Adrenal gland (tissue), 12 donors: Measurements from ENCODE around the gene SYCP3. TPM values are rescaled to one million over a fixed set of nuclear protein-coding genes. Genes with fewer than 3 reads are reported as not detected.

Experiments
- DNase-seq, 7 donors: peaks; one replicate each; pipeline ENCODE4 v3.0.0-alpha.2; 2019 to 2020
- H3K27ac ChIP-seq, 5 donors: fragments of 200-600 bp; sonication (generic) in 4 of 5; 1 replicate in 3 of 5; 2 replicates in 2 of 5; pipeline versions ENCODE4 v1.5.1 to v1.8.0; 2016 to 2020; ENCODE audit warnings: mild to moderate bottlenecking in 1 of 5
- H3K27me3 ChIP-seq: fragments of 200-600 bp; 2 replicates; pipeline ENCODE4 v1.8.0; 2021
- H3K36me3 ChIP-seq, 2 donors: fragments of 200-600 bp; replicated peaks in 1 of 2; 1 replicate in 1 of 2; 2 replicates in 1 of 2; pipeline versions ENCODE4 v1.5.1 to v1.8.0; 2018 to 2022
- H3K4me1 ChIP-seq, 2 donors: fragments of 200-600 bp; replicated peaks in 1 of 2; 1 replicate in 1 of 2; 2 replicates in 1 of 2; pipeline versions ENCODE4 v1.5.1 to v1.8.0; 2018 to 2021
- H3K4me3 ChIP-seq, 4 donors: fragments of 200-600 bp; sonication (generic) in 3 of 4; one replicate each; pipeline ENCODE4 v1.5.1; 2016 to 2018
- H3K9me3 ChIP-seq, 3 donors: fragments of 200-600 bp; sonication (generic) in 1 of 3; replicated peaks in 1 of 3; 1 replicate in 2 of 3; 2 replicates in 1 of 3; pipeline versions ENCODE4 v1.5.1 to v1.8.0; 2016 to 2021
- CTCF ChIP-seq, 6 experiments: fragments of 450-650 bp in 4 of 6; fragments of 200-600 bp in 2 of 6; sonication (generic) in 1 of 6; IDR thresholded peaks; 1 replicate in 5 of 6; 2 replicates in 1 of 6; pipeline versions ENCODE4 v1.5.1 to v1.8.0; 2016 to 2021; ENCODE audit warnings: antibody characterized with exemption in 6 of 6, mild to moderate bottlenecking in 2 of 6, moderate library complexity in 1 of 6
- POLR2A ChIP-seq, 2 donors: fragments of 450-650 bp; IDR thresholded peaks; one replicate each; pipeline ENCODE4 v1.6.1; 2017; ENCODE audit warnings: antibody characterized with exemption in 2 of 2, mild to moderate bottlenecking in 2 of 2, moderate library complexity in 1 of 2
- WGBS, 4 donors: extraction: QIAGEN DNeasy Blood & Tissue Kit in 2 of 4; methylation state at CpG; one replicate each; pipeline versions ENCODE4 v1.1.5 to v1.1.7; 2013 to 2017; 5-methylcytosine and 5-hydroxymethylcytosine counted together
- intact Hi-C, 2 donors: fragments of 100-400 bp; cut with DNase I; formaldehyde crosslinking; loops; one replicate each; pipeline versions ENCODE4 v1.14.1 to v1.15.0; 2022 to 2023
- polyA plus RNA-seq, 3 donors: library from polyadenylated mRNA; stranded (reverse); fragments of 200-250 nt in 2 of 3; fragments of 350-450 nt in 1 of 3; fragmentation: Illumina TruSeq in 1 of 3; extraction: RNeasy Lipid Tissue Mini Kit (QIAGEN cat#74804) in 1 of 3; gene quantifications; one replicate each; pipeline ENCODE4 v1.2.3, GENCODE V29; 2013 to 2014
- total RNA-seq, 9 donors: library from RNA; depleted of rRNA in 4 of 9; stranded (reverse); fragments of >200 nt in 4 of 9; fragments of 120-200 nt in 1 of 9; fragmentation: NEBNext Ultra II Directional in 1 of 9; extraction: Animal tissue kit (Norgen Biotek cat#: 25700) in 1 of 9; gene quantifications; one replicate each; pipeline versions ENCODE4 v1.1.0 to v1.2.4, GENCODE V29; 2013 to 2023
- donor health status: healthy with polysubstance abuse.
- donor health status: Bipolar disorder and iron deficiency.
- donor health status: DM: yes; HTN: yes; CAD: no.
- donor health status: DM: no; HTN: no; CAD: no.
- donor health status: DM: no; HTN: no; CAD: no.
- donor health status: DM: yes; HTN: yes; CAD: no.

SYCP3 gene
- total and polyA plus RNA-seq, 12 donors, result 0.11 to 0.37 (median 0.18) TPM; not detected in 8

- Histone ChIP-seq H3K4me3 (no peak overlapping the region), H3K27me3 (no peaks in the 10 kb centered on the region), H3K9me3 (no peaks in the 10 kb centered on the region), H3K4me1 (peaks cover 17 to 20% of the 10 kb centered on the region in 2 donors), H3K36me3 (no peaks in the 10 kb centered on the region), H3K27ac (no peak overlapping the region)
- DNase-seq, result no peak
- WGBS, 4 donors, result 95 to 97% (median 96%) methylated on average over 2 of the region's 2 CpGs
- intact Hi-C loops, result no loop called here
- TF ChIP-seq POLR2A (IDR thresholded peaks at IDR 0.05), result no peak
- TF ChIP-seq CTCF (IDR thresholded peaks at IDR 0.05), result no peak
Observed at GRCh38 chr12:101694297-101694848, 44.9 kb downstream of the SYCP3 start.

GRCh38 chr12:101691503-101692096, 47.7 kb downstream of the SYCP3 start:
- H3K4me3 ChIP-seq, result no peak overlapping the region
- peaks cover 7 to 9% of the 10 kb centered on the region in 2 donors for H3K4me1 ChIP-seq
- no peaks in the 10 kb centered on the region for H3K9me3 ChIP-seq
- no peak for DNase-seq
- intact Hi-C loops, result no loop called here
- no peaks in the 10 kb centered on the region for H3K36me3 ChIP-seq
- H3K27ac ChIP-seq, result no peak overlapping the region
- no peak for TF ChIP-seq CTCF (IDR thresholded peaks at IDR 0.05)
- TF ChIP-seq POLR2A (IDR thresholded peaks at IDR 0.05), result no peak
- H3K27me3 ChIP-seq, result no peaks in the 10 kb centered on the region
- WGBS, 4 donors, result 87 to 96% (median 90%) methylated on average over 1 of the region's 1 CpG

- TF ChIP-seq POLR2A (IDR thresholded peaks at IDR 0.05) (no peak), CTCF (IDR thresholded peaks at IDR 0.05) (no peak)
- Histone ChIP-seq H3K36me3 (no peaks in the 10 kb centered on the region), H3K27ac (no peak overlapping the region), H3K4me3 (no peak overlapping the region), H3K9me3 (no peaks in the 10 kb centered on the region), H3K27me3 (no peaks in the 10 kb centered on the region), H3K4me1 (no peaks in the 10 kb centered on the region)
- intact Hi-C loops, result no loop called here
- no peak for DNase-seq
- WGBS, 4 donors, result 50 to 61% (median 55%) methylated on average over 3 of the region's 3 CpGs
Observed at GRCh38 chr12:101690544-101691098, 48.6 kb downstream of the SYCP3 start.

- no peak for TF ChIP-seq CTCF (IDR thresholded peaks at IDR 0.05)
- TF ChIP-seq POLR2A (IDR thresholded peaks at IDR 0.05), result no peak
Observed at GRCh38 chr12:101686176-101686575, 53.1 kb downstream of the SYCP3 start.

More at GRCh38 chr12:101686176-101686575, 53.1 kb downstream of the SYCP3 start:
- Histone ChIP-seq H3K9me3 (no peaks in the 10 kb centered on the region), H3K36me3 (no peaks in the 10 kb centered on the region), H3K27ac (no peak overlapping the region), H3K4me1 (no peaks in the 10 kb centered on the region), H3K27me3 (no peaks in the 10 kb centered on the region), H3K4me3 (no peak overlapping the region)
- intact Hi-C loops, result no loop called here
- peak in 2 of 7 donors; percentile 12 to 31 for DNase-seq
- 54 to 79% (median 66%) methylated on average over 1 of the region's 1 CpG for WGBS, 4 donors
